ENCODE measurements around the gene CREB3L2. TPM values are rescaled to one million over a fixed set of nuclear protein-coding genes. Genes with fewer than 3 reads are reported as not detected.
"Not testable (repeated sequence)": the region's sequence is repeated elsewhere in the genome, so short reads cannot be mapped to it uniquely, and the experiment has no call there.

The CREB3L2 gene
- total RNA-seq, 1 experiment from 2014 or later, result 18.2 TPM

DNA sequence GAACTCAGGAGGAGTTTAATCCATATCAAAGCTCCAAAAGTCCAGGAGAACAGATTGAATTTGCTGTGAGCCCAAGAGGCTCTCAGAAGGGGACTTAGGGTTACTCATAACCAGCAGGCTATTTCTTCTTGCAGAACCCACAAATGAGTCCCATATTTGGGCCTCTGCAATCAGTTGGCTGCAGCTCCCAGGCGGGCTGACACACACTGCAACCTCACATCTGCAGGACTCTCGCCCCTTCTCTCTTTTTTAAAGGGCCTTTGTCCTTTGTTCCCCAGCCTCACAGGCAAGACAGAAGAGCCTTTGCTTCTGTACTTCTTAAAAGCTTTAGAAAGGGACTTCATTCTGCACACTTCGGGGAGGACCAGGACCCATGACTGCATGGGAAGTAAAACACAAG, 26.7 kb downstream of the CREB3L2 start:
- DNase-seq (ENCODE audit: extremely low read depth, low read depth), result no peak

- DNase-seq (ENCODE audit: extremely low read depth, low read depth), result no peak
These were observed 27.1 kb downstream of the CREB3L2 start for GRCh38 chr7:137974766-137975165.

DNA sequence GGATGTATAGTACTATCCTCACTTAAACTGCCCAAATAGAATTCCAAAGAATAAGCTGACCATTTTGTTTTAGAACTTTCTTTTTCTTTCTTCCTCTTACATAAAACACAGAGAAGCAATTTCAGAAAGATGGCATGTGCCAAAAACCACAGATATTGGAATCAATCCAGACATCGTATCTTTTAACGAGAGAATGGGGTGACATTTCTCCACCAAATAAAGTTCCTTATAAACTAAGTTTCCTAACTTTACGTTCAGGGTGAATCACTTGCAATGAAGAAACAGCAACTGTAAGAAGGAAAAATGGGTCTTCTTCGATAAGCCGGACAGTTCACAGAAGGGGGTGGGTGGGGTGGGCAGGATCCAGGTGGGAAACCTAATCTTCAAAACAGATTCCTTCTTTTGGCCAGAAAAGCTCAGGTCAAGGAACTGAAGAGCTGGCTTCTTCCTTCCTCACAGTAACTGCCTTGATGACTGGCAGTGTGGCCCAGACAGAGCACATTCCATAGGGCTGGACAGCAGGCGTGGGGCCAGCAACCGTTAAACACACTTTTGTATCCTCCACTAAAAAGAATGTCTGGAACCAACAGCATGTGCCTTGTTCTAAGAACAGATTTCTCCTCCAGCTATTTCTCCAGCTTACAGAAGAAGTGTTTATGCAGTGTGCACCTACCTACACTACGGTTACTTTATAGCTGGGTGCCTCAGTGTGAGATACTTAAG, 31.5 kb downstream of the CREB3L2 start:
- DNase-seq (ENCODE audit: extremely low read depth, low read depth), result no peak

GRCh38 chr7:137969828-137970227, 32.1 kb downstream of the CREB3L2 start:
- DNase-seq (ENCODE audit: extremely low read depth, low read depth), result no peak

DNA sequence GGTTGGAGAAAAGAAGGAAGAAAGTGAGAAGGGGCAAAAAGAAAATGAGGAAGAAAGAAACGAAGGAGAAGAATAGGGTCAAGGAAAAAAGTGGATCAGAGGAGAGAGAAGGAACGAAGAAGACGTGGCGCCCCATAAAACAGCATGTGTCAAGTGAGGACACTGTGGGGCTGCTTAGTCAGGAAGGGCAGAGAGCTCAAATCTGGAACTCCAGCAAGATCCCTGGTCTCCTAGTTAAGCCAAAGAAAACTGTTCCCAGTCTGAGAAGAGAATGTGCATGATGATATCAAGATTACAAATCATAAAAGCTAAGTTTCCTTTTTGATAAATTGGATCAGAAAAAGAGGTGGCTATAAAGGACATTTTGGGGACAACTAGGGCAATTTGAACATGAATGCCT, 33.0 kb downstream of the CREB3L2 start:
- no peak for DNase-seq (ENCODE audit: extremely low read depth, low read depth)

- not testable (repeated sequence) for DNase-seq (ENCODE audit: extremely low read depth, low read depth)
These were observed 33.5 kb downstream of the CREB3L2 start for GRCh38 chr7:137968339-137968738.

- no peak for DNase-seq (ENCODE audit: extremely low read depth, low read depth)
These were observed 34.5 kb downstream of the CREB3L2 start for GRCh38 chr7:137967143-137968018.

DNA sequence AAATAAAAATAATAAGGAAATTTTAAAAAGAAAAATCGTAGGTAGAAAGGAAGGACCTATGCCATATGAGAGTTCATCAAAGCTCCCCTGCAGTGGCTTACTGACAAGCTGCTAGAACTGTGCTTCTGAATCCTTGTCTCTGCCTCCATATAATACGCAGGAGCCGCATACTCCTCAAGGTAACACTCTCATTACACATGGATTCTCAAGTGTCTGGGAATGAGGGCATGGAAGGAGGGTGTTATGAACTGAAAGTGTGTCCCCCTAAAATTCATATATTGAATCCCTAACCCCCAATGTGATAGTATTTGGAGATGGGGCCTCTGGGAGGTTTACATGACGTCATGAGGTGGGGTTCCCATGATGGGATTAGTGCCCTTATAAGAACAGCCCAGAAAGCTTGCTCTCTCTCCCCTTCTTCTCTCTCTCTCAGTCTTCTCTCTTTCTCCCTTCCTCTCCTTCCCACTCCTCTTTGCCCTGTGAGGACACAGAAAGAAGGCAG, 35.2 kb downstream of the CREB3L2 start:
- no peak for DNase-seq (ENCODE audit: extremely low read depth, low read depth)

DNA sequence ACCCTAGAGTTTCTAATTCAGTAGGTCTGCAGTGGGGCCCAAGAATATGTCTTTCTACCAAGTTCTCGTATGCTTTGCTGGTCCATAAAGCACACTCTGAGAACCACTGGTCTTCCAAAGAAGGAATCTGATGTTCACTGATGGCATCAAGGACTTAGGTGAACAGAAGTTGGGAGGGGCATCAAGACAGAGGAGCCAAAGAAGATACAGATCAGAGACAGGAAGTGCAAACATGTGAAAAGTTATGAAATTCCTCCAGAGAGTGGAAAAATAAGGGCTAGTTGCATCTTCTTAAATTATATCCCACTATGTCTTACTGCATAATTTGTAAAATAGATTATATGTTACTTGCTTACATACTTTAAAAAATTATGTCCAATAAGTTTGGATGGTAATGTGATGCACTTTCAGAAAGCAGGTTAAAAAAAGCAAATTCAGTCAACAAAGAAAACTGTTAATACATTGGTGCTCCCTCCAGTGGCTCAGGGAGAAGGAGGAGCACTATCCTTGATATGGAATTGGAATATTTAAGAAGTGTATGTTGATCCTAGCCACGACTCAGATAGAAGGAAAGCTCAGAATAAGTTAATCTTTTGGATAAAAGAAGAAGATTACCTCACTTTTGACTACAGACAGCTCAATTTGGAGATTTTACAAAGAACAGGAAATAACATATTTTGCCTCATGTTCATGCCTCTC, 35.8 kb downstream of the CREB3L2 start:
- DNase-seq (ENCODE audit: extremely low read depth, low read depth), result no peak

GRCh38 chr7:137964824-137965545, 36.9 kb downstream of the CREB3L2 start:
- no peak for DNase-seq (ENCODE audit: extremely low read depth, low read depth)

DNA sequence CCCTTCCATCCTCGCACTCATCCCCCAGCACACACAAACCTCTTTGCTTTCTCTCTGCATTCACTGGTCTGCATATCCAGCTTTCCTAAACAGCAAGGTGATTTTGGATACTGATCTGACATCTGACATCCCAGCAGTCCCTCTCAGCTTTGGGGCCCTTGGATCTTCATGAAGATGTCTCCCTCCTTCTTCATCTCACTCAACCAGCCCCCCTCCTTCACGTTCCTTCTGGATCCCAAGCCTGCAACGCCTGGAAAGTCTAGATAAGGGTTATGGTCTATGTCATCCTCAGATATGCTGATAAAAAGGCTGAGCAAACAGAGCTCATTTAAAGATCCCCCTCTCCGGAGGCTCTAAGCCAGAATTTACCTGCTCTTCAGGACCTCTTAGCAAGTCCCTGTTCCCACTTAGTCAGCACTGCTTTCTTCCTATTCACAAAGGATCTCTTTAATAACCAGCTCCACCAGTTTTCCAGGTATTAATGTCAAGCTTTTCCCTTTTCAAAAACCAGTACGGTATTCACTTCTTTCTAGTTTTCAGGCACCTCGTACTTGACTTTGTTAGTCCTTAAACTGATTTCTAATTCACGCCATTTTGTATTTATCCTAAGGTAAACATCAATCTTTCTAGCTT, 38.9 kb downstream of the CREB3L2 start:
- no peak for DNase-seq (ENCODE audit: extremely low read depth, low read depth)

GRCh38 chr7:137962491-137962874, 39.4 kb downstream of the CREB3L2 start:
- DNase-seq (ENCODE audit: extremely low read depth, low read depth), result no peak

DNA sequence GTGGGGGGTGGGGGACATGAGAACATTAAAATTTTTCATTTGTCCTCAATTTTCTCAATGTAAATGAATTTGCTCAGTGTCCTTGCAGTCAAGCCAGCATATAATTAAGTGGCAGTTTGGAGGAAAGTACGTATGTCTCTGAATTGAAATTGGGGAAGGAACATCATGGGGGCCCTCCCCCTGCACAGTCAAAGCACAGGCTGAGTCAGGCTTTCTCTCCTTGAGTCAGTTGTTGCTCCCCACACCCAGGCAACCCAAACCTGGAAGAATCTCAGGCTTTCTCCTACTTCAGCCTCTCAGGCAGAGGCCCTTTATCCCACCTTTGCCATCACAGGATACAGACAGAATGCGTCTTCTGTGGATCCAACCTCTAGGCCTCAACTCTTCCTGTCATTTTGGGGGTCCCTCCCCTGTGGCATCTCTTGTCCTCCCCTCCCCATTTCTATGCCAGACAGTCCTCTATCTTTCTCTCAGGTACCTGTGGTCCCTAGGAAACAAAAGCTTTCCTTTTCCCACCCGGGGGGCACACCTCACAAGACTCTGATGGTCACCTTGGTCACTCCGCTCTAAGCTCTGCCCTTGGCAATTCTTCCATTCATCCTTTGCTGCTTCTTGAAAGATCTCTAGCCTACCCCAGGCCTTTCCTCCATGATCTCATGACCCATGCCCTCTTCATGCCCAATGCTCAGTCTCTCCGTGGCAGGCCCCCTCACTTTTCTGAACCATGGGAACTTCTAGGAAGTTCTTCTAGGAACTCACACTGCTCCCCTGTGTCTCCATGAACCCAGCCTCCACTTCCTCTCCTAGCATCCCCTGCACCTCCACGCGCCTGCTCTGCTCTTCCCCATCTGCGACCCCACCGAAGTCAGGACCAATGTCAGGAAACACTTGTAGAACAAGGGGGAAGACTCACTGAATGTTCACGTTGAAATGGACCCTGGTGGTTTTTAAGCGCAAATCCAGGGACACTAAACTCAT, 40.4 kb downstream of the CREB3L2 start:
- no peak for DNase-seq (ENCODE audit: extremely low read depth, low read depth)

DNA sequence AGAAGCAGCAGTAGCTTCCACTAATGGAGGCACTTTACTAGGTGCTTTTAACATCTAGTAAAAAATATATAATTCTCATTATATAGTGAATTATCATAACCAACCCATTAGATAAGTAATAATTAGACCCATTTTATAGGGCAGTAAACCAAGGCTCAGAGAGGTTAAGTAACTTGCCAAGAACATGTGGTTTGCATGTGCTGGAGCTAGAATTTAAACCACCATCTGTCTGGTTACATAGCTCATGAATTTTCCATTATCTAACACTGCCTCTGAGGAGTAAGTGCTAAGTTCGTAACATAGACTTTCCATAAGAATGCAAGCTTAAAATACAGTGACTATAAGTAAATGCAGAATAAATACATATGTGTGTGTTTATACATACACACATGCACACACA, 41.9 kb downstream of the CREB3L2 start:
- no peak for DNase-seq (ENCODE audit: extremely low read depth, low read depth)

DNA sequence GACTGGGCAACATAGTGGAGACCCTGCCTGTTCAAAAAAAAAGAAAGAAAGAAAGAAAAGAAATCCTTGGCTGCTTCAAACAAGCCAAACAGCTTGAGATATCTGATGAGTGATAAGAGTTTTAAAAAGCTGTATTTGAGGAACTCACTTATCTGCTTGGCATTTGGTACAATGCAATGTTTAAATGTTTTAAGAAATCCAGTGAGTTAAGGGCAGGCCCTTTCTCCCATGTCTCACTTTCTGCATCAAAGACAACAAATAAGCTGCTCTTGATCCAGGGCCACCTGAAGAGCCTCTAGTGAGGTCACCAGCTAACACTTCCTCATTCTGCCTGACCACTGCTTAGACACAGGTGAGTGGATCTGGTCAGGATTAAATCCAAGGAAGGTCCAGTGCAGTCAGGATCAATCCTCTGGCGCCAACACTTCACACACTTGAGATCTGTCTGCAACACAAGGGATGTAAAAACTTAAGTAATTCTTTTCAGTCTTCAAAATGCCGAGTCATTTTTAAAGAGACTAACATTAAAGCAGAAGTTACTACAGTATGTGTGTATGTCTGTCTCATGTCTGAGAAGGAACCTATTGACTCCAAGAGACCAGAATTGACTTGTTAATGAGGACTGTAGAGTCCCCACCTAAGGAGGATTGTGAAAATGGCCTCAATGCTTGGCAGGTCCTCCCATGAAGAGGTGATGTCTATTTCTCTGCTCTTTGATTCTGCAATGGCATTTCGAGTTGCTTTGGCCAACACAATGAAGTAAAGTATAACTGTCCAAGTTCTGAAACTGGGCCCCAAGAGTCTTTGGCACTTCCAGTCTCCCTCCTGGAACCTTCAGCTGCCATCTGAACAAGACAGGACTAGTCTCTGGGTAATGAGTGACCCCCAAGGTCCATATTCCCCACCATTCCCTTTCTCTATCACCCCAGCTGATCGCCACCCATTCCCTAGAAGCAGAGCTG, 43.1 kb downstream of the CREB3L2 start:
- no peak for DNase-seq (ENCODE audit: extremely low read depth, low read depth)

DNA sequence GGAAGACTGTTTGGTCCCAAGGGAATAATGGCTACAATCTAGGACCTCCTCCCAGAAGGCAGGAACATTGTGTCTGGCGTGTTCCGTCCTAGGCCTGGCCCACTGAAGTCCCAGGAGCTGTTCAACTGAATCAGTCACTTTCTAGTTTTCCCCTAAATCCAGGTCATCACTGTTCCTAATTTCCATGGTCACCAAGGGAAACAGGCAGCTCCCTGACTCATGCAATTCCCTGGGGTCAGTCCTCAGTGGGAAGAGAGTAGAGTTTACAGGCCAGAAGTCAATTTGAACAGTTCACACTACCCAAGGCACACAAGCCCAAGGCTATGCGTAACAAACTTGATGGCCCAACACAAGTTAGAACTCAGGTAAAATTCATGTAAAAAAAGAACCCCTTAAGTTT, 44.0 kb downstream of the CREB3L2 start:
- DNase-seq (ENCODE audit: extremely low read depth, low read depth), result no peak

DNA sequence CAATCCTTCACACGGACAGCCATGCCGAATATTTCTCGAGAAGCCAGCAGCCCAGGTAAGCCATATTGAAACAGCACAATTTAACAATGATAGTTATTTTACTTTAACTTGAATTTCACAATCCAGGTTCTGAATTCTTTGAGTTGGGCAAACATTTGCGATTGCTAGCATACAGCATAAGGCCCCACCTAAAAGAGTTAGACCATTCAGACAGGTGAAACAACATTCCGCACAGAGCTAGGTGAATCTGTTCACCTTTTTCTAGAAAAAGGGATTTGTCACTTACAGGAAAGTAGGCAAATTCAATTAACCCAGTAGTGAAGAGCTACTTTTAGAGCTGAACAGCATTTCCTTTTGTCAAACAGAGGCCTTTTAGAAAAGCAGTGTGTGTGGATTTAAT, 45.3 kb downstream of the CREB3L2 start:
- no peak for DNase-seq (ENCODE audit: extremely low read depth, low read depth)

DNA sequence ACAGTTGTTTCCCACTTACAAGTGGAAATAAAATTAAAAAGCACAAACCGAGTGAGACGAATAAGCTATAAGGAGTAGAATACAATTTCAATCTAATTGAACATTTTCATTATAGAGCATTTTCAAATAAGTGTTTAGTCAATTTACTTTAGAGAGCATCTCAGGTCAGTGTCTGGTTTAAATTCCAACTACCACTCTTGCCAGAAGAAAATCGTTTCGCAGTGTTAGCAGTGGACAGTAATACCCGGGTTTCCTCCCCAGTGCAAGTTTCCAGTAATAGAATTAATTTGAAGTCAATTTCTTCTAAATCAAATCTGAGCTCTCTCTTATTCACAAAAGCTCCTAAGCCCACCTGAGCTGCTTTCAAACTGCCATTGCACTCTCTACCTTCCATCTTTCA, 45.7 kb downstream of the CREB3L2 start:
- no peak for DNase-seq (ENCODE audit: extremely low read depth, low read depth)

Measured in NCI-H460 (cell line).